Hepatocyte (in vitro differentiated cells): Measurements from ENCODE around the gene CRIM1.

Experiments used
- CTCF ChIP-seq: fragments of 200-600 bp; sonication (generic); IDR thresholded peaks from 2 replicates; pipeline ENCODE4 v1.5.1; 2016; ENCODE audit warnings: antibody characterized with exemption, mild to moderate bottlenecking; ENCODE audit not compliant: poor library complexity
- EZH2 ChIP-seq: fragments of 200-600 bp; sonication (generic); IDR thresholded peaks from 2 replicates; pipeline ENCODE4 v1.6.1; 2016; ENCODE audit warnings: antibody characterized with exemption, mild to moderate bottlenecking, borderline replicate concordance
- EZH2phosphoT487 ChIP-seq: fragments of 200-600 bp; sonication (generic); IDR thresholded peaks from one replicate; pipeline ENCODE4 v1.6.1; 2018; ENCODE audit warnings: antibody characterized with exemption, mild to moderate bottlenecking, low read depth, moderate library complexity; ENCODE audit not compliant: unreplicated experiment, severe bottlenecking

GRCh38 chr2:36389091-36389564 is 33.5 kb downstream of the CRIM1 start:
- TF ChIP-seq CTCF: no peak
- no peak for TF ChIP-seq EZH2phosphoT487
- TF ChIP-seq EZH2: no peak
